GM18508 (cell line): ENCODE measurements around the gene RALGPS1.
"Not testable (repeated sequence)": the region's sequence is repeated elsewhere in the genome, so short reads cannot be mapped to it uniquely, and the experiment has no call there.

Experiments used
- ATAC-seq: cut with Tn5 transposase; IDR thresholded peaks from one replicate; pipeline ENCODE4 v1.9.1; 2021; ENCODE audit warnings: moderate number of reproducible peaks; ENCODE audit not compliant: insufficient read depth, unreplicated experiment

Gene RALGPS1

GRCh38 chr9:127165116-127165515 lies 250.5 kb downstream of the RALGPS1 start:
- ATAC-seq: no peak

- no peak for ATAC-seq
These were observed 251.5 kb downstream of the RALGPS1 start for GRCh38 chr9:127166111-127166510.

- no peak for ATAC-seq
These were observed 252.3 kb downstream of the RALGPS1 start for GRCh38 chr9:127166651-127167524.

GRCh38 chr9:127167560-127168326 lies 253.2 kb downstream of the RALGPS1 start:
- no peak for ATAC-seq

GRCh38 chr9:127168756-127169574 lies 254.4 kb downstream of the RALGPS1 start:
- ATAC-seq: no peak

- no peak for ATAC-seq
These were observed 254.9 kb downstream of the RALGPS1 start for GRCh38 chr9:127169575-127169883.

GRCh38 chr9:127170103-127170502 lies 255.5 kb downstream of the RALGPS1 start:
- ATAC-seq: no peak

GRCh38 chr9:127170652-127171051 lies 256.1 kb downstream of the RALGPS1 start:
- no peak for ATAC-seq

GRCh38 chr9:127171348-127171747 lies 256.8 kb downstream of the RALGPS1 start:
- ATAC-seq: not testable (repeated sequence)

GRCh38 chr9:127172066-127172707 lies 257.6 kb downstream of the RALGPS1 start:
- no peak for ATAC-seq

GRCh38 chr9:127173063-127173462 lies 258.5 kb downstream of the RALGPS1 start:
- ATAC-seq: no peak

- ATAC-seq: no peak
These were observed 260.1 kb downstream of the RALGPS1 start for GRCh38 chr9:127174386-127175318.

GRCh38 chr9:127175319-127175715 lies 260.7 kb downstream of the RALGPS1 start:
- no peak for ATAC-seq

GRCh38 chr9:127175764-127176163 lies 261.2 kb downstream of the RALGPS1 start:
- no peak for ATAC-seq

- ATAC-seq: no peak
These were observed 262.0 kb downstream of the RALGPS1 start for GRCh38 chr9:127176631-127177030.

- no peak for ATAC-seq
These were observed 262.6 kb downstream of the RALGPS1 start for GRCh38 chr9:127177231-127177630.

- no peak for ATAC-seq
These were observed 263.2 kb downstream of the RALGPS1 start for GRCh38 chr9:127177665-127178265.

GRCh38 chr9:127178686-127179632 lies 264.4 kb downstream of the RALGPS1 start:
- no peak for ATAC-seq
